Measurements from ENCODE around the gene MMP15.
"Not testable (repeated sequence)": the region's sequence is repeated elsewhere in the genome, so short reads cannot be mapped to it uniquely, and the experiment has no call there.

MMP15 gene

GRCh38 chr16:58025351-58026138, at the start of gene MMP15:
MMP15 (plus strand) TSS chr16:58025754; CDS start chr16:58026351, 597 bp downstream.
- DNase-seq (ENCODE audit: low spot score): peak; percentile 68
- ChIA-PET CTCF (interaction anchor here (1.1 to 1.9 kb wide), 4 partner anchors 11 to 102 kb away, joined by 3 to 5 read pairs (median 4); no protein-coding TSS in a partner anchor), POLR2A (ENCODE audit: low non-redundant PET) (no interaction called here)
- H3K27ac ChIP-seq: peak within 1 kb of the TSS; percentile 81
- no peak for TF ChIP-seq CTCF (conservative IDR thresholded peaks at IDR 0.05; ENCODE audit: low read depth)

- ChIA-PET CTCF (interaction anchor here (1.0 kb wide), 1 partner anchor 22 kb away, joined by 3 read pairs; no protein-coding TSS in a partner anchor), POLR2A (ENCODE audit: low non-redundant PET) (no interaction called here)
- no peak for TF ChIP-seq CTCF (conservative IDR thresholded peaks at IDR 0.05; ENCODE audit: low read depth)
- peak; percentile 30 for DNase-seq (ENCODE audit: low spot score)
- peak overlapping the region; percentile 76 for H3K27ac ChIP-seq
Measured at GRCh38 chr16:57976331-57976796, 49.2 kb upstream of the MMP15 start.

- no peak for DNase-seq (ENCODE audit: low spot score)
- POLR2A ChIA-PET (ENCODE audit: low non-redundant PET): no interaction called here
Measured at GRCh38 chr16:57977418-57978069, 48.0 kb upstream of the MMP15 start.

GRCh38 chr16:57978070-57978465, 47.5 kb upstream of the MMP15 start:
- DNase-seq (ENCODE audit: low spot score); POLR2A ChIA-PET (ENCODE audit: low non-redundant PET); CTCF ChIA-PET: not testable (repeated sequence)
- H3K27ac ChIP-seq: peak overlapping the region; percentile 9; the same call in 1 of the 2 replicates

More at GRCh38 chr16:57977418-57978069, 48.0 kb upstream of the MMP15 start:
- H3K27ac ChIP-seq: peak overlapping the region; percentile 9; the same call in 1 of the 2 replicates
- CTCF ChIA-PET: interaction anchor here (1.0 kb wide), 1 partner anchor 21 kb away, joined by 3 read pairs; no protein-coding TSS in a partner anchor
- no peak for TF ChIP-seq CTCF (conservative IDR thresholded peaks at IDR 0.05; ENCODE audit: low read depth)

GRCh38 chr16:57979006-57979585, 46.5 kb upstream of the MMP15 start:
- POLR2A ChIA-PET (ENCODE audit: low non-redundant PET): no interaction called here
- DNase-seq (ENCODE audit: low spot score): no peak
- H3K27ac ChIP-seq: no peak overlapping the region
- CTCF ChIA-PET: no interaction called here
- TF ChIP-seq CTCF (conservative IDR thresholded peaks at IDR 0.05; ENCODE audit: low read depth): no peak

- CTCF ChIA-PET: no interaction called here
- POLR2A ChIA-PET (ENCODE audit: low non-redundant PET): no interaction called here
- no peak for DNase-seq (ENCODE audit: low spot score)
Measured at GRCh38 chr16:57981636-57982035, 43.9 kb upstream of the MMP15 start.

More at GRCh38 chr16:57981636-57982035, 43.9 kb upstream of the MMP15 start:
- TF ChIP-seq CTCF (conservative IDR thresholded peaks at IDR 0.05; ENCODE audit: low read depth): no peak
- H3K27ac ChIP-seq: no peak overlapping the region
